Measurements from ENCODE around the gene TMEM63A. TPM values are rescaled to one million over a fixed set of nuclear protein-coding genes. Genes with fewer than 3 reads are reported as not detected.

The TMEM63A gene
- polyA plus RNA-seq, 2 of the 4 experiments (the other 2 are of a cell fraction), result 7.5 to 9.5 TPM

DNA sequence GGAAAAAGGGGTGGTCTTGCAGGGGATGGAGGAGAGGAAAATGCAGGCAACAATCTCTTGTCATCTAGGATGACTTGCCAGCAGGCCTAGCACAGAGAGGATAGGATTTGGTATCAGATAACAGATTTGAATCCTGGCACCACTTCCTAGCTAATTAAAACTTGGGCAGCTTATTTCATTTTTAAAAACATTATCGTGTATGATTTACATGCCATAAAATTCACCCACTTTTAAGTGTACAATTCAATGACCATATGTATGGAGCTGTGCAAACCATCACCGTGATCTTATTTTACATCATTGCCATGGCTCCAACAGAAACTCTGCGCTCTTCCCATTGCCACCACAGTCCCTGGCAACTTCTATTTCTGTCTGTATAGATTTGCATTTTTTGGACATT is 34.9 kb upstream of the TMEM63A start:
- Histone ChIP-seq H3K4me1 (peaks cover 8% of the 10 kb centered on the region; the same call in 1 of the 3 replicates), H3K27ac (peak overlapping the region; percentile 2 to 49; a peak in 4 of 6 replicates), H3K4me2 (no peak overlapping the region), H3K4me3 (no peak overlapping the region), H3K9me3 (no peaks in the 10 kb centered on the region)
- TF ChIP-seq RAD21 (conservative IDR thresholded peaks at IDR 0.05 in 1 of 2, IDR thresholded peaks at IDR 0.05 in 1 of 2) (no peak), RARB (CRISPR knock-in tag; IDR thresholded peaks at IDR 0.05) (no peak), FOSB (CRISPR knock-in tag; IDR thresholded peaks at IDR 0.05) (no peak)
- POLR2A ChIA-PET, result interaction anchor here (1.7 kb wide), 1 partner anchor 140 kb away, joined by 4 read pairs; the partner anchor contains the start of gene SRP9
- DNase-seq (ENCODE audit: low read depth in 1 of 2, low spot score in 1 of 2) (no peak), FAIRE-seq (no peak), ATAC-seq (no peak)
- CTCF ChIA-PET, result interaction anchor here (1.0 to 10.9 kb wide), 5 partner anchors 40 to 598 kb away, joined by 3 to 196 read pairs (median 3); no protein-coding TSS in a partner anchor
- WGBS (ENCODE audit: missing lambda C conversion rate), result 95% methylated on average over 3 of the region's 3 CpGs

DNA sequence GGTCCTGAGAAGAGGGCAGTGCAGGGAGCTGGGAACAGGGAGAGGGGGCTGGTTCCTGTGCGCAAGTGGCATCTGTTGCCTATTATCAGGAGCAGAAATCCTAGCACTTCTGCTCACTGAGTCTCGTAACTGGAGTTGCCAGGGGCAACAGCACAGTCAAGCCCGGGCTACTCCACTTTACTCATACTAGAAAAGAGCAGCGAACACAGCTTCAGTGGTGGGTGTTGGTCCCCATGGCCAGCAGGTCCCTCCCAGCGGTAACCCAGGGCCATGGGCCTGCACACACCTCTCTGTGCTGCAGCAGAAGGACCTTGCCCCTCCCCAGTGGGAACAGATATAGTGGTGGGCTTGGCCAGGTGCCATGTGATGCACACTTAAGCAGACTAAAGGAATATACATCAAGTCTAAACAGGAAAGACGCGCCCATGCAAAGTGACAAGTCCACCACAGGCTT is 33.4 kb upstream of the TMEM63A start:
- TF ChIP-seq, protein P1, sequence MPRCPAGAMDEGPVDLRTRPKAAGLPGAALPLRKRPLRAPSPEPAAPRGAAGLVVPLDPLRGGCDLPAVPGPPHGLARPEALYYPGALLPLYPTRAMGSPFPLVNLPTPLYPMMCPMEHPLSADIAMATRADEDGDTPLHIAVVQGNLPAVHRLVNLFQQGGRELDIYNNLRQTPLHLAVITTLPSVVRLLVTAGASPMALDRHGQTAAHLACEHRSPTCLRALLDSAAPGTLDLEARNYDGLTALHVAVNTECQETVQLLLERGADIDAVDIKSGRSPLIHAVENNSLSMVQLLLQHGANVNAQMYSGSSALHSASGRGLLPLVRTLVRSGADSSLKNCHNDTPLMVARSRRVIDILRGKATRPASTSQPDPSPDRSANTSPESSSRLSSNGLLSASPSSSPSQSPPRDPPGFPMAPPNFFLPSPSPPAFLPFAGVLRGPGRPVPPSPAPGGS (IDR thresholded peaks at IDR 0.05), result no peak
- TF ChIP-seq NFE2L2 (conservative IDR thresholded peaks at IDR 0.05; ENCODE audit: low read length) (no peak), EHF (CRISPR knock-in tag; IDR thresholded peaks at IDR 0.05) (no peak), FOXS1 (CRISPR knock-in tag; IDR thresholded peaks at IDR 0.05) (no peak), CBX2 (IDR thresholded peaks at IDR 0.05; ENCODE audit: borderline replicate concordance, low read depth) (no peak), FOSL2 (IDR thresholded peaks at IDR 0.05) (no peak), FOSL2 (CRISPR knock-in tag; IDR thresholded peaks at IDR 0.05) (no peak), JUNB (IDR thresholded peaks at IDR 0.05) (no peak), CHD4 (IDR thresholded peaks at IDR 0.05; ENCODE audit: borderline replicate concordance) (no peak), RNF2 (IDR thresholded peaks at IDR 0.05; ENCODE audit: borderline replicate concordance, low read depth) (no peak)
- TF ChIP-seq, protein P2, sequence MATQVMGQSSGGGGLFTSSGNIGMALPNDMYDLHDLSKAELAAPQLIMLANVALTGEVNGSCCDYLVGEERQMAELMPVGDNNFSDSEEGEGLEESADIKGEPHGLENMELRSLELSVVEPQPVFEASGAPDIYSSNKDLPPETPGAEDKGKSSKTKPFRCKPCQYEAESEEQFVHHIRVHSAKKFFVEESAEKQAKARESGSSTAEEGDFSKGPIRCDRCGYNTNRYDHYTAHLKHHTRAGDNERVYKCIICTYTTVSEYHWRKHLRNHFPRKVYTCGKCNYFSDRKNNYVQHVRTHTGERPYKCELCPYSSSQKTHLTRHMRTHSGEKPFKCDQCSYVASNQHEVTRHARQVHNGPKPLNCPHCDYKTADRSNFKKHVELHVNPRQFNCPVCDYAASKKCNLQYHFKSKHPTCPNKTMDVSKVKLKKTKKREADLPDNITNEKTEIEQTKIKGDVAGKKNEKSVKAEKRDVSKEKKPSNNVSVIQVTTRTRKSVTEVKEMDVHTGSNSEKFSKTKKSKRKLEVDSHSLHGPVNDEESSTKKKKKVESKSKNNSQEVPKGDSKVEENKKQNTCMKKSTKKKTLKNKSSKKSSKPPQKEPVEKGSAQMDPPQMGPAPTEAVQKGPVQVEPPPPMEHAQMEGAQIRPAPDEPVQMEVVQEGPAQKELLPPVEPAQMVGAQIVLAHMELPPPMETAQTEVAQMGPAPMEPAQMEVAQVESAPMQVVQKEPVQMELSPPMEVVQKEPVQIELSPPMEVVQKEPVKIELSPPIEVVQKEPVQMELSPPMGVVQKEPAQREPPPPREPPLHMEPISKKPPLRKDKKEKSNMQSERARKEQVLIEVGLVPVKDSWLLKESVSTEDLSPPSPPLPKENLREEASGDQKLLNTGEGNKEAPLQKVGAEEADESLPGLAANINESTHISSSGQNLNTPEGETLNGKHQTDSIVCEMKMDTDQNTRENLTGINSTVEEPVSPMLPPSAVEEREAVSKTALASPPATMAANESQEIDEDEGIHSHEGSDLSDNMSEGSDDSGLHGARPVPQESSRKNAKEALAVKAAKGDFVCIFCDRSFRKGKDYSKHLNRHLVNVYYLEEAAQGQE (IDR thresholded peaks at IDR 0.05), result no peak
- TF ChIP-seq, protein P3, sequence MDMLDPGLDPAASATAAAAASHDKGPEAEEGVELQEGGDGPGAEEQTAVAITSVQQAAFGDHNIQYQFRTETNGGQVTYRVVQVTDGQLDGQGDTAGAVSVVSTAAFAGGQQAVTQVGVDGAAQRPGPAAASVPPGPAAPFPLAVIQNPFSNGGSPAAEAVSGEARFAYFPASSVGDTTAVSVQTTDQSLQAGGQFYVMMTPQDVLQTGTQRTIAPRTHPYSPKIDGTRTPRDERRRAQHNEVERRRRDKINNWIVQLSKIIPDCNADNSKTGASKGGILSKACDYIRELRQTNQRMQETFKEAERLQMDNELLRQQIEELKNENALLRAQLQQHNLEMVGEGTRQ (IDR thresholded peaks at IDR 0.05), result no peak
- TF ChIP-seq, protein P4, sequence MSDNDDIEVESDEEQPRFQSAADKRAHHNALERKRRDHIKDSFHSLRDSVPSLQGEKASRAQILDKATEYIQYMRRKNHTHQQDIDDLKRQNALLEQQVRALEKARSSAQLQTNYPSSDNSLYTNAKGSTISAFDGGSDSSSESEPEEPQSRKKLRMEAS (IDR thresholded peaks at IDR 0.05), result no peak
- DNase-seq (ENCODE audit: low read depth in 1 of 2, low spot score in 1 of 2) (no peak), FAIRE-seq (no peak), ATAC-seq (no peak)
- ChIA-PET CTCF (interaction anchor here (1.2 to 10.9 kb wide), 3 partner anchors 9 to 442 kb away, joined by 3 to 196 read pairs (median 3); partner anchors contain the start of gene PYCR2), POLR2A (no interaction called here)
- 89% methylated on average over 7 of the region's 7 CpGs for WGBS (ENCODE audit: missing lambda C conversion rate)
- H3K4me1 ChIP-seq, result peaks cover 8% of the 10 kb centered on the region; the same call in 1 of the 3 replicates
- H3K9me3 ChIP-seq, result no peaks in the 10 kb centered on the region
- H3K4me3 ChIP-seq, result no peak overlapping the region
- H3K27ac ChIP-seq, result no peak overlapping the region
- H3K4me2 ChIP-seq, result no peak overlapping the region

DNA sequence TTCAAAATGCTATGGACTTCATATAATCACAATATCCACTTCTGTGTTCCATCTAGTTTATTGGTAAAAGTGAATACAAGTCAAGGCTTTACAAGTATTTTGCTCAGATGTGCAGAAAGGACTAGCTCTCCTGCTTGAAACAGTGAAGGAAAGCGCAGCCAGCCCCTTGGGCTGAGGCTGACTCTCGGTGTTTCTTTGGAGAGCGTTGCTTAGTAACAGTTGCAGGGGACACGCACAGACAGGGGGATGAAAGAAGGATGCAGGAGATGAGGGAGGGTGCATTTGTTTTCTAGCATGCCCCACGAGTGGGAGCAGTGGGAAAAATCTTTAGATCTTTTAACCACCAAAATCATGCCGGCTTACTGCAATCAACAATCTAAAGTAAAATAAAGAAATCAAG is 32.8 kb upstream of the TMEM63A start:
- 93% methylated on average over 6 of the region's 6 CpGs for WGBS (ENCODE audit: missing lambda C conversion rate)
- Histone ChIP-seq H3K4me1 (peaks cover 8% of the 10 kb centered on the region; the same call in 1 of the 3 replicates), H3K27ac (no peak overlapping the region), H3K4me2 (no peak overlapping the region), H3K4me3 (no peak overlapping the region), H3K9me3 (no peaks in the 10 kb centered on the region)
- CTCF ChIA-PET, result interaction anchor here (1.1 to 10.9 kb wide), 3 partner anchors 9 to 442 kb away, joined by 3 to 196 read pairs (median 3); partner anchors contain the start of gene PYCR2
- DNase-seq (ENCODE audit: low read depth in 1 of 2, low spot score in 1 of 2), result no peak
- ATAC-seq, result no peak
- POLR2A ChIA-PET, result no interaction called here
- FAIRE-seq, result no peak
- no peak for TF ChIP-seq JUNB (IDR thresholded peaks at IDR 0.05)
- no peak for TF ChIP-seq ZNF302 (CRISPR knock-in tag; IDR thresholded peaks at IDR 0.05)
- TF ChIP-seq, protein P2 (IDR thresholded peaks at IDR 0.05), result no peak
- no peak for TF ChIP-seq TFCP2L1 (CRISPR knock-in tag; IDR thresholded peaks at IDR 0.05)
- TF ChIP-seq, protein P5, sequence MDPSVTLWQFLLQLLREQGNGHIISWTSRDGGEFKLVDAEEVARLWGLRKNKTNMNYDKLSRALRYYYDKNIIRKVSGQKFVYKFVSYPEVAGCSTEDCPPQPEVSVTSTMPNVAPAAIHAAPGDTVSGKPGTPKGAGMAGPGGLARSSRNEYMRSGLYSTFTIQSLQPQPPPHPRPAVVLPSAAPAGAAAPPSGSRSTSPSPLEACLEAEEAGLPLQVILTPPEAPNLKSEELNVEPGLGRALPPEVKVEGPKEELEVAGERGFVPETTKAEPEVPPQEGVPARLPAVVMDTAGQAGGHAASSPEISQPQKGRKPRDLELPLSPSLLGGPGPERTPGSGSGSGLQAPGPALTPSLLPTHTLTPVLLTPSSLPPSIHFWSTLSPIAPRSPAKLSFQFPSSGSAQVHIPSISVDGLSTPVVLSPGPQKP (IDR thresholded peaks at IDR 0.05; ENCODE audit: low read depth, low read length), result no peak
- TF ChIP-seq GATA3 (IDR thresholded peaks at IDR 0.05; ENCODE audit: borderline replicate concordance), result no peak
- no peak for TF ChIP-seq FOSB (CRISPR knock-in tag; IDR thresholded peaks at IDR 0.05)
- TF ChIP-seq TP53 (CRISPR knock-in tag; IDR thresholded peaks at IDR 0.05), result no peak
- no peak for TF ChIP-seq ZC3H11A (IDR thresholded peaks at IDR 0.05)
- TF ChIP-seq MYC (IDR thresholded peaks at IDR 0.05; ENCODE audit: borderline replicate concordance, low read length), result no peak
